Panc1 (cell line): ENCODE measurements around the gene CBY1. TPM values are rescaled to one million over a fixed set of nuclear protein-coding genes. Genes with fewer than 3 reads are reported as not detected.
"Not testable (repeated sequence)": the region's sequence is repeated elsewhere in the genome, so short reads cannot be mapped to it uniquely, and the experiment has no call there.

Experiments used
- ATAC-seq: fragments of 200-7000 bp; cut with Tn5 transposase; 2 replicates; pipeline ENCODE4 v1.9.1; 2020; ENCODE audit warnings: mild to moderate bottlenecking, moderate library complexity
- BruUV-seq: library from RNA; stranded (reverse); fragments of 400-500 nt; replicated peaks from 2 replicates; lab custom pipeline; 2021; lab: Mats Ljungman, UMichigan
- CTCF ChIA-PET: fragments of 300-600 bp; sonication (Branson Sonifier 250); formaldehyde crosslinking; loops from one replicate; lab custom pipeline; 2022; ENCODE audit warnings: antibody characterized with exemption; lab: Charles Lee
- POLR2A ChIA-PET: fragments of 300-600 bp; sonication (Branson Sonifier 250); formaldehyde crosslinking; loops from one replicate; lab custom pipeline; 2022; ENCODE audit warnings: antibody characterized with exemption; lab: Charles Lee
- DNase-seq: peaks from one replicate; pipeline ENCODE4 v3.0.0-alpha.2; 2010; ENCODE audit warnings: low read depth, low spot score
- H3K27ac ChIP-seq: 2 replicates; pipeline ENCODE4 v1.5.1; 2011; ENCODE audit warnings: mild to moderate bottlenecking, low read length, inconsistent platforms
- H3K27me3 ChIP-seq: fragments of 200-500 bp; sonication (Bioruptor generic); 2 replicates; pipeline ENCODE4 v1.6.0; 2014; ENCODE audit warnings: low read length, inconsistent platforms; ENCODE audit not compliant: control insufficient read depth, insufficient read depth
- H3K36me3 ChIP-seq: fragments of 200-500 bp; sonication (Bioruptor generic); 2 replicates; pipeline ENCODE4 v1.5.1; 2014; ENCODE audit warnings: inconsistent platforms, mild to moderate bottlenecking, low read length, moderate library complexity; ENCODE audit not compliant: control insufficient read depth, insufficient read depth
- H3K4me1 ChIP-seq: 2 replicates; pipeline ENCODE4 v1.5.1; 2011; ENCODE audit warnings: inconsistent platforms, mild to moderate bottlenecking, low read length, moderate library complexity; ENCODE audit not compliant: control insufficient read depth, insufficient read depth
- H3K4me3 ChIP-seq, 2 experiments: 2 replicates each; pipeline ENCODE4 v1.5.1; 2011 to 2012; ENCODE audit warnings: low read depth in 2 of 2, low read length in 2 of 2, mild to moderate bottlenecking in 2 of 2, inconsistent platforms in 1 of 2, moderate library complexity in 1 of 2
- H3K9me3 ChIP-seq: fragments of 200-500 bp; sonication (Bioruptor generic); 2 replicates; pipeline ENCODE4 v1.5.1; 2014; ENCODE audit warnings: low read depth, mild to moderate bottlenecking, inconsistent platforms, low read length, moderate library complexity; ENCODE audit not compliant: control insufficient read depth, insufficient read depth
- POLR2AphosphoS5 ChIP-seq: IDR thresholded peaks from 2 replicates; pipeline ENCODE4 v1.6.1; 2012; ENCODE audit warnings: mild to moderate bottlenecking, low read depth, low read length, moderate library complexity
- SIN3A ChIP-seq: IDR thresholded peaks from 2 replicates; pipeline ENCODE4 v1.6.1; 2012; ENCODE audit warnings: low read depth, mild to moderate bottlenecking, low read length, moderate library complexity, borderline replicate concordance; ENCODE audit not compliant: insufficient read depth
- TCF7L2 ChIP-seq: IDR thresholded peaks from 2 replicates; pipeline ENCODE4 v1.6.1; 2011; ENCODE audit warnings: mild to moderate bottlenecking, low read depth, low read length, inconsistent platforms
- in situ Hi-C: cut with HindIII; loops from 2 replicates; pipeline ENCODE4 v1.10.0; 2016; ENCODE audit warnings: low sequenced_read_pairs, low pct_unique_long_range_greater_than_20kb
- intact Hi-C: fragments of 100-400 bp; cut with micrococcal nuclease; formaldehyde crosslinking; loops from one replicate; pipeline ENCODE4 v1.10.0; 2022; ENCODE audit not compliant: unreplicated experiment
- total RNA-seq: library from RNA; stranded (reverse); gene quantifications from one replicate; pipeline ENCODE4 v1.2.1, GENCODE V29; 2021; ENCODE audit not compliant: unreplicated experiment
- TF ChIP-seq, protein P1 (sequence below), 2 experiments: IDR thresholded peaks; 2 replicates each; pipeline ENCODE4 v1.6.1; 2011 to 2012; ENCODE audit warnings: low read depth in 2 of 2, control low read depth in 1 of 2, low read length in 1 of 2, mild to moderate bottlenecking in 1 of 2, moderate library complexity in 1 of 2; ENCODE audit not compliant: insufficient read depth in 1 of 2
- TF ChIP-seq, protein P2 (sequence below): fragments of 450-650 bp; IDR thresholded peaks from 2 replicates; pipeline ENCODE4 v1.5.1; 2017; ENCODE audit warnings: mild to moderate bottlenecking

CBY1 gene
- total RNA-seq, 1 experiment from 2014 or later: 20.4 TPM

DNA sequence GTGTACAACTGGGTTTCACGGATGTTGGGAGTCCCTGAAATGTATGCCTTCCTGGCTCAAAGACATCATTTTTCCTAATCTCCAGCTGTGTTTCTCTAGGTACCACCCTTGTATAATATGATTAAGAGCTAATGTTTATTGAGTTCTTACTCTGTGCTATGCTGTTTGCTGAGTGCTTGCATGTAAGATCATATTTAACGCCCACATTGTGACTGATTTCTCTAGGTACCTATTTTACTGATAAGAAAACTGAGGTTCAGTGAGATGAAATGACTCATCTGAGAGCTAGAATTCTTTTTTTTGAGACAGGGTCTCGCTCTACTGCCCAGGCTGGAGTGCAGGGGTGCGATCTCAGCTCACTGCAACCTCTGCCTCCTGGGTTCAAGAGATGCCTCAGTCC is 42.9 kb upstream of the CBY1 start:
- no peaks in the 10 kb centered on the region for H3K4me1 ChIP-seq
- ATAC-seq: no peak
- no peaks in the 10 kb centered on the region for H3K36me3 ChIP-seq
- H3K27ac ChIP-seq: no peak overlapping the region
- CTCF ChIA-PET: no interaction called here
- in situ Hi-C loops: no loop called here
- POLR2A ChIA-PET: no interaction called here
- H3K9me3 ChIP-seq: no peaks in the 10 kb centered on the region
- no peak overlapping the region for H3K4me3 ChIP-seq
- no TSS peak for BruUV-seq
- no peak for DNase-seq
- intact Hi-C loops: no loop called here
- TF ChIP-seq TCF7L2 (no peak), POLR2AphosphoS5 (no peak), SIN3A (no peak)
- TF ChIP-seq, protein P1, sequence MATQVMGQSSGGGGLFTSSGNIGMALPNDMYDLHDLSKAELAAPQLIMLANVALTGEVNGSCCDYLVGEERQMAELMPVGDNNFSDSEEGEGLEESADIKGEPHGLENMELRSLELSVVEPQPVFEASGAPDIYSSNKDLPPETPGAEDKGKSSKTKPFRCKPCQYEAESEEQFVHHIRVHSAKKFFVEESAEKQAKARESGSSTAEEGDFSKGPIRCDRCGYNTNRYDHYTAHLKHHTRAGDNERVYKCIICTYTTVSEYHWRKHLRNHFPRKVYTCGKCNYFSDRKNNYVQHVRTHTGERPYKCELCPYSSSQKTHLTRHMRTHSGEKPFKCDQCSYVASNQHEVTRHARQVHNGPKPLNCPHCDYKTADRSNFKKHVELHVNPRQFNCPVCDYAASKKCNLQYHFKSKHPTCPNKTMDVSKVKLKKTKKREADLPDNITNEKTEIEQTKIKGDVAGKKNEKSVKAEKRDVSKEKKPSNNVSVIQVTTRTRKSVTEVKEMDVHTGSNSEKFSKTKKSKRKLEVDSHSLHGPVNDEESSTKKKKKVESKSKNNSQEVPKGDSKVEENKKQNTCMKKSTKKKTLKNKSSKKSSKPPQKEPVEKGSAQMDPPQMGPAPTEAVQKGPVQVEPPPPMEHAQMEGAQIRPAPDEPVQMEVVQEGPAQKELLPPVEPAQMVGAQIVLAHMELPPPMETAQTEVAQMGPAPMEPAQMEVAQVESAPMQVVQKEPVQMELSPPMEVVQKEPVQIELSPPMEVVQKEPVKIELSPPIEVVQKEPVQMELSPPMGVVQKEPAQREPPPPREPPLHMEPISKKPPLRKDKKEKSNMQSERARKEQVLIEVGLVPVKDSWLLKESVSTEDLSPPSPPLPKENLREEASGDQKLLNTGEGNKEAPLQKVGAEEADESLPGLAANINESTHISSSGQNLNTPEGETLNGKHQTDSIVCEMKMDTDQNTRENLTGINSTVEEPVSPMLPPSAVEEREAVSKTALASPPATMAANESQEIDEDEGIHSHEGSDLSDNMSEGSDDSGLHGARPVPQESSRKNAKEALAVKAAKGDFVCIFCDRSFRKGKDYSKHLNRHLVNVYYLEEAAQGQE (IDR thresholded peaks at IDR 0.05; ENCODE audit: insufficient read depth in 1 of 2, low read depth in 2 of 2, low read length in 1 of 2): no peak
- TF ChIP-seq, protein P2, sequence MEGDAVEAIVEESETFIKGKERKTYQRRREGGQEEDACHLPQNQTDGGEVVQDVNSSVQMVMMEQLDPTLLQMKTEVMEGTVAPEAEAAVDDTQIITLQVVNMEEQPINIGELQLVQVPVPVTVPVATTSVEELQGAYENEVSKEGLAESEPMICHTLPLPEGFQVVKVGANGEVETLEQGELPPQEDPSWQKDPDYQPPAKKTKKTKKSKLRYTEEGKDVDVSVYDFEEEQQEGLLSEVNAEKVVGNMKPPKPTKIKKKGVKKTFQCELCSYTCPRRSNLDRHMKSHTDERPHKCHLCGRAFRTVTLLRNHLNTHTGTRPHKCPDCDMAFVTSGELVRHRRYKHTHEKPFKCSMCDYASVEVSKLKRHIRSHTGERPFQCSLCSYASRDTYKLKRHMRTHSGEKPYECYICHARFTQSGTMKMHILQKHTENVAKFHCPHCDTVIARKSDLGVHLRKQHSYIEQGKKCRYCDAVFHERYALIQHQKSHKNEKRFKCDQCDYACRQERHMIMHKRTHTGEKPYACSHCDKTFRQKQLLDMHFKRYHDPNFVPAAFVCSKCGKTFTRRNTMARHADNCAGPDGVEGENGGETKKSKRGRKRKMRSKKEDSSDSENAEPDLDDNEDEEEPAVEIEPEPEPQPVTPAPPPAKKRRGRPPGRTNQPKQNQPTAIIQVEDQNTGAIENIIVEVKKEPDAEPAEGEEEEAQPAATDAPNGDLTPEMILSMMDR: no peak
- no peaks in the 10 kb centered on the region for H3K27me3 ChIP-seq

DNA sequence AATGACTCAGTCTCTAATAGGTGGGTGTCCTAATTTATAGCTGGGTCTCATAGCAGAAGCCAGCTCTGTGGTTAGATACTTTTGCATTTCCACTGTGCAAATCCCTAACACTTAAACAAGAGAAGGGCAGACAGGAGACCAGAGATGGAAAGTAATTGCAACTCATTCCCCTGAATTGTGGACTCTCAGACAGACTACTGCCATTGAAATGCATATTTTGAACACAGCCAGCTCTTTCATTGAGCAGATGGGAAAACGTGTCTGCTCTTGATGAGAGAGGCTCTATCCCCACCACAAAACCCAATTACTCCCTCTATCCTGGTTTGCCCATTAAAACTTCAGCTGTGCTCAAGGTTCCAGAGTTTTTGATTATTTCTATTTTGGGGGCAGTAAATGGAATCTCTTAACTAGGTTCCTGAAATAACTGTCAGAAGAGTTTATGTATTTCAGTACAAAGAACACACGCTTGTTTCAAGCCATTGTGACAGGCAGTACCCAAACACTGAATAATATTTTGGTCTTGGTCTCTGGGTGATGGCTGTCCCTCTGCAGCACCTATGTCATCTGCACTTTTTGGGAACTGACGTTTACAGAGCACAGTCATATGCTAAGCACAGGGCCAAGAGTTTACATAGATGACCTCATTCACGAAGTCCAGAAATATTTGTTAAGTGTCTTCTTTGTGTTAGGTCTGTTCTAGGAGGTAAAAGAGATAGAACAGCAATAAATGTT is 41.9 kb upstream of the CBY1 start:
- intact Hi-C loops (no loop called here), in situ Hi-C loops (no loop called here)
- CTCF ChIA-PET: interaction anchor here (0.5 kb wide), 1 partner anchor 55 kb away, joined by 4 read pairs; no protein-coding TSS in a partner anchor
- BruUV-seq: no TSS peak
- TF ChIP-seq SIN3A (no peak), TCF7L2 (no peak), POLR2AphosphoS5 (no peak)
- TF ChIP-seq, protein P1 (IDR thresholded peaks at IDR 0.05; ENCODE audit: insufficient read depth in 1 of 2, low read depth in 2 of 2, low read length in 1 of 2): no peak
- TF ChIP-seq, protein P2: no peak
- Histone ChIP-seq H3K9me3 (no peaks in the 10 kb centered on the region), H3K36me3 (no peaks in the 10 kb centered on the region), H3K4me3 (no peak overlapping the region), H3K27me3 (no peaks in the 10 kb centered on the region), H3K27ac (no peak overlapping the region), H3K4me1 (no peaks in the 10 kb centered on the region)
- POLR2A ChIA-PET: interaction anchor here (1.1 kb wide), 1 partner anchor 62 kb away, joined by 3 read pairs; no protein-coding TSS in a partner anchor
- no peak for ATAC-seq
- no peak for DNase-seq

DNA sequence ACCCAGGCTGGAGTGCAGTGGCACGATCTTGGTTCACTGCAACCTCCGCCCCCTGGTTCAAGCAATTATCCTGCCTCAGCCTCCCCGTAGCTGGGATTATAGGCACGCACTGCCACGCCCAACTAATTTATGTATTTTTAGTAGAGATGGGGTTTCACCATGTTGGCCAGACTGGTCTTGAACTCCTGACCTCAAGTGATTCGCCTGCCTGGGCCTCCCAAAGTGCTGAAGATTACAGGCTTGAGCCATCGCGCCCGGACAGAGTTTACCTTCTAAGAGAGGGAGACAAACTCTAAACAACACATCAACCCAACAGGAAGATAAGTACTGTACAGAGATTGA is 41.4 kb upstream of the CBY1 start:
- H3K4me1 ChIP-seq, in situ Hi-C loops, intact Hi-C loops, DNase-seq, CTCF ChIA-PET, H3K27me3 ChIP-seq, H3K27ac ChIP-seq, BruUV-seq, H3K9me3 ChIP-seq, H3K36me3 ChIP-seq, H3K4me3 ChIP-seq, ATAC-seq: not testable (repeated sequence)
- POLR2A ChIA-PET: interaction anchor here (1.1 kb wide), 1 partner anchor 63 kb away, joined by 3 read pairs; no protein-coding TSS in a partner anchor
